ENCODE measurements around the gene TTC22. TPM values are rescaled to one million over a fixed set of nuclear protein-coding genes. Genes with fewer than 3 reads are reported as not detected.

Gene TTC22
- total and polyA plus RNA-seq, 2 of the 4 experiments (the other 2 are of a cell fraction) = not detected

GRCh38 chr1:54850737-54851136, 49.6 kb upstream of the TTC22 start (continued):
- TF ChIP-seq RCOR1 (IDR thresholded peaks at IDR 0.05; ENCODE audit: insufficient replicate concordance, low read length) = peak; percentile 20
- TF ChIP-seq SMC3 (IDR thresholded peaks at IDR 0.05; ENCODE audit: low read depth, low read length) = no peak
- TF ChIP-seq FOS (IDR thresholded peaks at IDR 0.05; ENCODE audit: low read depth, low read length) = peak; percentile 82
- no peak for TF ChIP-seq ELK1 (IDR thresholded peaks at IDR 0.05; ENCODE audit: borderline replicate concordance, low read depth, low read length)

Data from IMR-90 (cell line).